Measurements from ENCODE around the gene NAP1L4.

The NAP1L4 gene

GRCh38 chr11:2992234-2992996 is at the start of gene NAP1L4:
Gene NAP1L4, minus strand, starts transcription at chr11:2992329. Its CDS starts 13,109 bp downstream, at chr11:2979220.
- TF ChIP-seq CTCF (IDR thresholded peaks at IDR 0.05) (no peak), ZFX (IDR thresholded peaks at IDR 0.05; ENCODE audit: borderline replicate concordance) (no peak)
- H3K27ac ChIP-seq, result peak within 1 kb of the TSS; percentile 94

GRCh38 chr11:3040881-3041280 is 48.8 kb upstream of the NAP1L4 start:
- no peak overlapping the region for H3K27ac ChIP-seq
- TF ChIP-seq ZFX (IDR thresholded peaks at IDR 0.05; ENCODE audit: borderline replicate concordance), result no peak
- TF ChIP-seq CTCF (IDR thresholded peaks at IDR 0.05), result no peak

GRCh38 chr11:3037945-3038271 is 45.8 kb upstream of the NAP1L4 start:
- H3K27ac ChIP-seq, result no peak overlapping the region
- TF ChIP-seq CTCF (IDR thresholded peaks at IDR 0.05), result no peak
- no peak for TF ChIP-seq ZFX (IDR thresholded peaks at IDR 0.05; ENCODE audit: borderline replicate concordance)

GRCh38 chr11:3037040-3037944 is 45.2 kb upstream of the NAP1L4 start:
- no peak overlapping the region for H3K27ac ChIP-seq
- peak; percentile 89 for TF ChIP-seq CTCF (IDR thresholded peaks at IDR 0.05)
- TF ChIP-seq ZFX (IDR thresholded peaks at IDR 0.05; ENCODE audit: borderline replicate concordance), result no peak

GRCh38 chr11:3036419-3036818 is 44.3 kb upstream of the NAP1L4 start:
- no peak overlapping the region for H3K27ac ChIP-seq
- TF ChIP-seq CTCF (IDR thresholded peaks at IDR 0.05) (no peak), ZFX (IDR thresholded peaks at IDR 0.05; ENCODE audit: borderline replicate concordance) (no peak)

- TF ChIP-seq ZFX (IDR thresholded peaks at IDR 0.05; ENCODE audit: borderline replicate concordance) (no peak), CTCF (IDR thresholded peaks at IDR 0.05) (no peak)
- no peak overlapping the region for H3K27ac ChIP-seq
Measured at GRCh38 chr11:3035333-3035732, 43.2 kb upstream of the NAP1L4 start.

Data from 22Rv1 (cell line).